Transverse colon (tissue), 3 donors: ENCODE data around the gene FAM241B.

Source experiments
- EP300 ChIP-seq: sonication (generic); formaldehyde crosslinking; IDR thresholded peaks from one replicate; pipeline ENCODE4 v1.6.1; 2017; ENCODE audit warnings: antibody characterized with exemption, low read depth
- POLR2A ChIP-seq: fragments of 450-650 bp; IDR thresholded peaks from one replicate; pipeline ENCODE4 v1.6.1; 2016; ENCODE audit warnings: antibody characterized with exemption, mild to moderate bottlenecking, moderate library complexity
- TF ChIP-seq, protein P1 (sequence below), 5 experiments: fragments of 200-600 bp in 3 of 5; fragments of 450-650 bp in 2 of 5; sonication (generic) in 3 of 5; IDR thresholded peaks; 1 replicate in 2 of 5; 2 replicates in 3 of 5; pipeline ENCODE4 v1.5.1; 2016 to 2017; ENCODE audit warnings: antibody characterized with exemption in 5 of 5, inconsistent platforms in 3 of 5, mild to moderate bottlenecking in 2 of 5, moderate library complexity in 1 of 5

DNA sequence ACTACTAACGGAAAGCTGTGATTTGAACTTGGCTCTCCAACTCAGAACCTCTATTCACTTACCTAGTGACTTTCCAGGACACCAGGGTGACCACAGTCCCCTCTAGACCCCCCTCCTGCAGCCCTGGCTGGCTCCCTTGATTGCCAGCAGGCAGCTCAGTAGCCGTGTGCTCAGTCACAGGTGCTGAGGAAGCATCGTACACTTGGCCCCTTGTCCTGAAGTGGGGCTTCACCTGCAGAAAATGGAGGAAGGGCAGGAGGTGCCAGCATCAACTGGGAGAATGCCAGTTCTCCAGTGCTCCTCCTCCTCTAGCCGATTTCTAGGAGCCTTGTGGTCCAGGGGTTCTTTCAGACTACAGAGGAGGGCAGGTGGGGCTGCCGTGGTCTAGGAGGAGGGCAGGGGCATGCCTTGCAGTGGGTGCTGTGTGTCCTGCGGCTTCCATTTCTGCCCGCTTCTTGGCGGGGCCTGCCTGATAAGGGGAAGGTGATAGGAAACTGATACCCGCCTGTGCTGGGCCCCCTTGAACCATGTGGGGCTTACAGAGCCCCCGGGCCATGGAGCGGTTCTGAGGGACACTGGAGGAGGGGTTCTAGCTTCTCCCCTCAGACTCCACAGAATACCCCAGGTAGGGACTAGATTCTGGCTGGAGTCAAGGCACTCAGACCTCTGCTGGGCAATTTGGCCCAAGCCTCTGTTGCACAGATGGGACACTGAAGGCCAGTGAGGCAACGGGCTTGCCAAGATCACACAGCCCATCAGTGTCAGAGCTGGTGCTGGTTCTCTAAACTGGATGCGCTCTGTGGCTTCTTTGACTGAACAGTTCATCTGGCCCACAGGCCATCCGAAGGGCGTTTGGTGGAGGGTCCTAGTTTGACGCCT lies 14.0 kb downstream of the FAM241B start:
- TF ChIP-seq POLR2A: no peak
- TF ChIP-seq, protein P1, sequence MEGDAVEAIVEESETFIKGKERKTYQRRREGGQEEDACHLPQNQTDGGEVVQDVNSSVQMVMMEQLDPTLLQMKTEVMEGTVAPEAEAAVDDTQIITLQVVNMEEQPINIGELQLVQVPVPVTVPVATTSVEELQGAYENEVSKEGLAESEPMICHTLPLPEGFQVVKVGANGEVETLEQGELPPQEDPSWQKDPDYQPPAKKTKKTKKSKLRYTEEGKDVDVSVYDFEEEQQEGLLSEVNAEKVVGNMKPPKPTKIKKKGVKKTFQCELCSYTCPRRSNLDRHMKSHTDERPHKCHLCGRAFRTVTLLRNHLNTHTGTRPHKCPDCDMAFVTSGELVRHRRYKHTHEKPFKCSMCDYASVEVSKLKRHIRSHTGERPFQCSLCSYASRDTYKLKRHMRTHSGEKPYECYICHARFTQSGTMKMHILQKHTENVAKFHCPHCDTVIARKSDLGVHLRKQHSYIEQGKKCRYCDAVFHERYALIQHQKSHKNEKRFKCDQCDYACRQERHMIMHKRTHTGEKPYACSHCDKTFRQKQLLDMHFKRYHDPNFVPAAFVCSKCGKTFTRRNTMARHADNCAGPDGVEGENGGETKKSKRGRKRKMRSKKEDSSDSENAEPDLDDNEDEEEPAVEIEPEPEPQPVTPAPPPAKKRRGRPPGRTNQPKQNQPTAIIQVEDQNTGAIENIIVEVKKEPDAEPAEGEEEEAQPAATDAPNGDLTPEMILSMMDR (IDR thresholded peaks at IDR 0.05): no peak
- TF ChIP-seq EP300: no peak
